Fibroblast of lung (primary cell): ENCODE data around the gene ATG4C. TPM values are rescaled to one million over a fixed set of nuclear protein-coding genes. Genes with fewer than 3 reads are reported as not detected.
"Not testable (repeated sequence)": the region's sequence is repeated elsewhere in the genome, so short reads cannot be mapped to it uniquely, and the experiment has no call there.

ENCODE experiments used
- DNase-seq, 2 donors: peaks; one replicate each; pipeline versions ENCODE4 v3.0.0 to v3.0.0-alpha.2; 2010; ENCODE audit warnings: low read depth in 2 of 2
- H2AFZ ChIP-seq: 2 replicates; pipeline ENCODE4 v1.5.1; 2012; ENCODE audit warnings: low read length, control low read depth, inconsistent platforms
- H3K27ac ChIP-seq: 2 replicates; pipeline ENCODE4 v1.5.1; 2011; ENCODE audit warnings: low read length, control low read depth; ENCODE audit not compliant: insufficient read depth
- H3K27me3 ChIP-seq: 2 replicates; pipeline ENCODE4 v1.5.1; 2011; ENCODE audit warnings: mild to moderate bottlenecking, low read length; ENCODE audit not compliant: control insufficient read depth, insufficient read depth
- H3K36me3 ChIP-seq: 2 replicates; pipeline ENCODE4 v1.5.1; 2011; ENCODE audit warnings: low read length; ENCODE audit not compliant: control insufficient read depth, insufficient read depth
- H3K4me1 ChIP-seq: 2 replicates; pipeline ENCODE4 v1.5.1; 2011; ENCODE audit warnings: low read length; ENCODE audit not compliant: control insufficient read depth, insufficient read depth; ENCODE audit errors: extremely low read depth
- H3K4me2 ChIP-seq: 2 replicates; pipeline ENCODE4 v1.5.1; 2011; ENCODE audit warnings: low read length, control low read depth; ENCODE audit not compliant: insufficient read depth; ENCODE audit errors: extremely low read depth
- H3K4me3 ChIP-seq, 4 experiments: fragments of 200-600 bp in 1 of 4; sonication (generic) in 1 of 4; replicated peaks in 1 of 4; 2 replicates each; pipeline ENCODE4 v1.5.1; 2011 to 2016; ENCODE audit warnings: low read length in 4 of 4, low read depth in 3 of 4, mild to moderate bottlenecking in 3 of 4, control low read depth in 2 of 4, inconsistent platforms in 1 of 4, mixed read lengths in 1 of 4; ENCODE audit not compliant: insufficient read depth in 1 of 4; ENCODE audit errors: control extremely low read depth in 1 of 4
- H3K79me2 ChIP-seq: 2 replicates; pipeline ENCODE4 v1.5.1; 2012; ENCODE audit warnings: mild to moderate bottlenecking, low read length, inconsistent platforms; ENCODE audit not compliant: control insufficient read depth, insufficient read depth
- H3K9ac ChIP-seq: 2 replicates; pipeline ENCODE4 v1.5.1; 2011; ENCODE audit warnings: mild to moderate bottlenecking, low read length, control low read depth; ENCODE audit not compliant: insufficient read depth
- H3K9me3 ChIP-seq: 2 replicates; pipeline ENCODE4 v1.5.1; 2012; ENCODE audit warnings: low read depth, low read length; ENCODE audit not compliant: control insufficient read depth, insufficient read depth
- H4K20me1 ChIP-seq: 2 replicates; pipeline ENCODE4 v1.5.1; 2011; ENCODE audit warnings: low read length; ENCODE audit not compliant: control insufficient read depth, insufficient read depth; ENCODE audit errors: extremely low read depth
- CTCF ChIP-seq, 2 donors: IDR thresholded peaks in 1 of 2; conservative IDR thresholded peaks in 1 of 2; 1 replicate in 1 of 2; 2 replicates in 1 of 2; pipeline ENCODE4 v1.5.1; 2011 to 2012; ENCODE audit warnings: low read length in 2 of 2, control low read depth in 1 of 2, inconsistent platforms in 1 of 2, low read depth in 1 of 2, mild to moderate bottlenecking in 1 of 2
- EZH2 ChIP-seq: IDR thresholded peaks from 2 replicates; pipeline ENCODE4 v1.5.1; 2012; ENCODE audit warnings: low read length, control low read depth, mild to moderate bottlenecking; ENCODE audit errors: missing control alignments
- polyA plus RNA-seq, 2 donors: library from polyadenylated mRNA; depleted of rRNA in 1 of 2; stranded (reverse) in 1 of 2; unstranded in 1 of 2; fragments of >200 nt; gene quantifications; 2 replicates each; pipeline ENCODE4 v1.2.1, GENCODE V29; 2011 to 2012; ENCODE audit warnings: missing spikeins in 1 of 2
- total RNA-seq: library from RNA; depleted of rRNA; stranded (reverse); fragments of >200 nt; gene quantifications from 2 replicates; pipeline ENCODE4 v1.2.1, GENCODE V29; 2014

Gene ATG4C
- total and polyA plus RNA-seq, 2 donors (not counting 1 experiment from before 2014, with no cell fraction given): 9.0 to 12.1 TPM

- Histone ChIP-seq H3K9me3 (no peaks in the 10 kb centered on the region), H3K4me3 (no peak overlapping the region)
- no peak for DNase-seq
Observed at GRCh38 chr1:62753031-62753965, 30.6 kb upstream of the ATG4C start.

GRCh38 chr1:62754938-62755337, 29.0 kb upstream of the ATG4C start:
- not testable (repeated sequence) for H3K36me3 ChIP-seq, H3K4me2 ChIP-seq, H3K27ac ChIP-seq, H3K4me1 ChIP-seq, H3K4me3 ChIP-seq, H3K27me3 ChIP-seq, H3K9ac ChIP-seq, H4K20me1 ChIP-seq, H3K9me3 ChIP-seq, H3K79me2 ChIP-seq, DNase-seq, H2AFZ ChIP-seq

More at GRCh38 chr1:62753031-62753965, 30.6 kb upstream of the ATG4C start:
- H3K27me3 ChIP-seq: no peaks in the 10 kb centered on the region
- H4K20me1 ChIP-seq: no peaks in the 10 kb centered on the region
- H3K4me2 ChIP-seq: no peak overlapping the region
- H3K79me2 ChIP-seq: no peaks in the 10 kb centered on the region
- H2AFZ ChIP-seq: no peak overlapping the region
- H3K36me3 ChIP-seq: no peaks in the 10 kb centered on the region
- TF ChIP-seq CTCF (conservative IDR thresholded peaks at IDR 0.05 in 1 of 2, IDR thresholded peaks at IDR 0.05 in 1 of 2; ENCODE audit: low read depth in 1 of 2, low read length in 2 of 2) (no peak), EZH2 (no peak)
- H3K4me1 ChIP-seq: no peaks in the 10 kb centered on the region
- H3K9ac ChIP-seq: no peak overlapping the region
- no peak overlapping the region for H3K27ac ChIP-seq

- not testable (repeated sequence) for H3K4me2 ChIP-seq, DNase-seq, H3K36me3 ChIP-seq, H2AFZ ChIP-seq, H3K9me3 ChIP-seq, H3K27ac ChIP-seq, H3K9ac ChIP-seq, H3K27me3 ChIP-seq, H3K79me2 ChIP-seq, H4K20me1 ChIP-seq, H3K4me3 ChIP-seq, H3K4me1 ChIP-seq
Observed at GRCh38 chr1:62756255-62756884, 27.6 kb upstream of the ATG4C start.

DNA sequence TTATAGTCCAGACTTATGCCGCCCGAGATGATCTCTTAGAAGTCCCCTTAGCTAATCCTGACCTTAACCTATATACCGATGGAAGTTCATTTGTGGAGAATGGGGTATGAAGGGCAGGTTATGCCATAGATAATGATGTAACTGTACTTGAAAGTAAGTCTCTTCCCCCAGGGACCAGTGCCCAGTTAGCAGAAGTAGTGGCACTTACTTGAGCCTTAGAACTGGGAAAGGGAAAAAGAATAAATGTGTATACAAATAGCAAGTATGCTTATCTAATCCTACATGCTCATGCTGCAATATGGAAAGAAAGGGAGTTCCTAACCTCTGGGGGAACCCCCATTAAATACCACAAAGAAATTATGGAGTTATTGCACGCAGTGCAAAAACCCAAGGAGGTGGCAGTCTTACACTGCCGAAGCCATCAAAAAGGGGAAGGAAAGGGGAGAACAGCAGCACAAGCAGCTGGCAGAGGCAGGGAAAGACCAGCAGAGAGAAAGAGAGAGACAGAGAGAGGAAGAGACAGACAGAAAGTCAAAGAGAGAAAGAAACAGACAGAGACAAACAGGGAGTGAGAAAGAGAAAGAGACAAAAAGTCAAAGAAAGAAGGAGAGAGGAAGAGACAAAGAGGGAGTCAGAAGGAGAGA, 24.6 kb upstream of the ATG4C start:
- not testable (repeated sequence) for H4K20me1 ChIP-seq, H3K4me2 ChIP-seq, H2AFZ ChIP-seq, H3K79me2 ChIP-seq, H3K9ac ChIP-seq, H3K36me3 ChIP-seq, H3K9me3 ChIP-seq, H3K27ac ChIP-seq, H3K4me3 ChIP-seq, H3K27me3 ChIP-seq, H3K4me1 ChIP-seq, DNase-seq

DNA sequence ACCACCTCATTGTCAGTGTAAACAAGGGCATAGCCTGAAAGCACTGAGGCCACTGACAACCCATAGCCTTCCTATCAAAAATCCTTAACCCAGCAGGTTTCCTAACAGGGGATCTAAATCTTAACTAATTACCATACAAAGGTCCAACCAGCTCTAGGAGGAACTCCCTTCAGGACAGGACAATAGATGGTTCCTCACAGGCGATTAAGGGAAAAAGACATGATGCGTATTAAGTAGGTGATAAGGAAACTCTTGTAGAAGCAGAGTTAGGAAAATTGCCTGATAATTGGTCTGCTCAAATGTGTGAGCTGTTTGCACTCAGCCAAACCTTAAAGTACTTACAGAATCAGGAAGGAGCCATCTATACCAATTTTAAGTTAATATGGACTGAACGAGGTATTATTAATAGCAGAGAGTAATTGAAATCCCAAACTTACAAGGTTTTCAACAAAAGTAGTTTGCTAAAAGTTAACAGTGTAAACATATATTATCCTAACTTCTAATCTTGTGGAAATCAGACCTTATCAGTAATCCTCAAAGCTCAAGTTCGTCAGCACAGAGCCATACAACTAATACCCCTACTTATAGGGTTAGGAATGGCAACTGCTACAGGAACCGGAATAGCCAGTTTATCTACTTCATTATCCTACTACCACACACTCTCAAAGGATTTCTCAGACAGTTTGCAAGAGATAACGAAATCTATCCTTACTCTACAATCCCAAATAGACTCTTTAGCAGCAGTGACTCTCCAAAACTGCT, 23.7 kb upstream of the ATG4C start:
- not testable (repeated sequence) for H3K4me3 ChIP-seq, H3K9me3 ChIP-seq, H3K4me1 ChIP-seq, H3K27ac ChIP-seq, H3K27me3 ChIP-seq, H3K36me3 ChIP-seq, H3K4me2 ChIP-seq, H3K9ac ChIP-seq, H4K20me1 ChIP-seq, H3K79me2 ChIP-seq, DNase-seq, H2AFZ ChIP-seq
